ENCODE measurements around the gene SLC24A3. TPM values are rescaled to one million over a fixed set of nuclear protein-coding genes. Genes with fewer than 3 reads are reported as not detected.

SLC24A3 gene
- total and polyA plus RNA-seq, 11 donors, result 0.26 to 3.9 (median 0.77) TPM

- no peak for TF ChIP-seq POLR2A (IDR thresholded peaks at IDR 0.05)
- TF ChIP-seq, protein P1, sequence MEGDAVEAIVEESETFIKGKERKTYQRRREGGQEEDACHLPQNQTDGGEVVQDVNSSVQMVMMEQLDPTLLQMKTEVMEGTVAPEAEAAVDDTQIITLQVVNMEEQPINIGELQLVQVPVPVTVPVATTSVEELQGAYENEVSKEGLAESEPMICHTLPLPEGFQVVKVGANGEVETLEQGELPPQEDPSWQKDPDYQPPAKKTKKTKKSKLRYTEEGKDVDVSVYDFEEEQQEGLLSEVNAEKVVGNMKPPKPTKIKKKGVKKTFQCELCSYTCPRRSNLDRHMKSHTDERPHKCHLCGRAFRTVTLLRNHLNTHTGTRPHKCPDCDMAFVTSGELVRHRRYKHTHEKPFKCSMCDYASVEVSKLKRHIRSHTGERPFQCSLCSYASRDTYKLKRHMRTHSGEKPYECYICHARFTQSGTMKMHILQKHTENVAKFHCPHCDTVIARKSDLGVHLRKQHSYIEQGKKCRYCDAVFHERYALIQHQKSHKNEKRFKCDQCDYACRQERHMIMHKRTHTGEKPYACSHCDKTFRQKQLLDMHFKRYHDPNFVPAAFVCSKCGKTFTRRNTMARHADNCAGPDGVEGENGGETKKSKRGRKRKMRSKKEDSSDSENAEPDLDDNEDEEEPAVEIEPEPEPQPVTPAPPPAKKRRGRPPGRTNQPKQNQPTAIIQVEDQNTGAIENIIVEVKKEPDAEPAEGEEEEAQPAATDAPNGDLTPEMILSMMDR (IDR thresholded peaks at IDR 0.05), result no peak
- H3K4me3 ChIP-seq, result no peak overlapping the region
- H3K4me1 ChIP-seq, result no peaks in the 10 kb centered on the region
- peaks cover 0 to 8% (median 0%) of the 10 kb centered on the region in 9 donors for H3K27me3 ChIP-seq
- no peak overlapping the region for H3K27ac ChIP-seq
- no peaks in the 10 kb centered on the region for H3K36me3 ChIP-seq
- intact Hi-C loops (cut with DNase I), result loop anchor here in 1 of 10 donors (10.0 kb wide), 1 partner anchor 749 kb away; no protein-coding TSS in a partner anchor
- WGBS, 4 donors, result 56 to 63% (median 60%) methylated on average over 6 of the region's 6 CpGs
- H3K9me3 ChIP-seq, result peaks cover 0 to 14% (median 0%) of the 10 kb centered on the region in 12 donors
- DNase-seq (no peak), ATAC-seq (peak in 1 of 4 donors; percentile 55)
Measured at GRCh38 chr20:19653327-19653726, 440.9 kb downstream of the SLC24A3 start.

- Histone ChIP-seq H3K4me1 (no peaks in the 10 kb centered on the region), H3K27ac (no peak overlapping the region), H3K9me3 (peaks cover 0 to 13% (median 0%) of the 10 kb centered on the region in 12 donors), H3K27me3 (peaks cover 0 to 8% (median 0%) of the 10 kb centered on the region in 9 donors), H3K4me3 (no peak overlapping the region), H3K36me3 (no peaks in the 10 kb centered on the region)
- intact Hi-C loops (cut with DNase I), result loop anchor here in 1 of 10 donors (10.0 kb wide), 1 partner anchor 750 kb away; no protein-coding TSS in a partner anchor
- ATAC-seq (no peak), DNase-seq (no peak)
- 89 to 94% (median 91%) methylated on average over 8 of the region's 8 CpGs for WGBS, 4 donors
- TF ChIP-seq, protein P1 (IDR thresholded peaks at IDR 0.05), result no peak
- no peak for TF ChIP-seq POLR2A (IDR thresholded peaks at IDR 0.05)
Measured at GRCh38 chr20:19654921-19655320, 442.5 kb downstream of the SLC24A3 start.

- Histone ChIP-seq H3K27ac (no peak overlapping the region), H3K4me3 (peak overlapping the region in 1 of 12 donors; percentile 17), H3K27me3 (peaks cover 0 to 23% (median 0%) of the 10 kb centered on the region in 9 donors), H3K9me3 (no peaks in the 10 kb centered on the region), H3K4me1 (peaks cover 0 to 9% (median 1%) of the 10 kb centered on the region in 12 donors), H3K36me3 (no peaks in the 10 kb centered on the region)
- WGBS, 4 donors, result 82 to 89% (median 86%) methylated on average over 15 of the region's 15 CpGs
- DNase-seq, result no peak
- ATAC-seq, result no peak
- intact Hi-C loops (cut with DNase I), result loop anchor here in 2 of 10 donors (2.0 to 10.0 kb wide), 2 partner anchors 31 to 753 kb away; no protein-coding TSS in a partner anchor
- TF ChIP-seq POLR2A (IDR thresholded peaks at IDR 0.05), result no peak
- TF ChIP-seq, protein P1 (IDR thresholded peaks at IDR 0.05), result no peak
Measured at GRCh38 chr20:19658137-19658536, 445.7 kb downstream of the SLC24A3 start.

DNA sequence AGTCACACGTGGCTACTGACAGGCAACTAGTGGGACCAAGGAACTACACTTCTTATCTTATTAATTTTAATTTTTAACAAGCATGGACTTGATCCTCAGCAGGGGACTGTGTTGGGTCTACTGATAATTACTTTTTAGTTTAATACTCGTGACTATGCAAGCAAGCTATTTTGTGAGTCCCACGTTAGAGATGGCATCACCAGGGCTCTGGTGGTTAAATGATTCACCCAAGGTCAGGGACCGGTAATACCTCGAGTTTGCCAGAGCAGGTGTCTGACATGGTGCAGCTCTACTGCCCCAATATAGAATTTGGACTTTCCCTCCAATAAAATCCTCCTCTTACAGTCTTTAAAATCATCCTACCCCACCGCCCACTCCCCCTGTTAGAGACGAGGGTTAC is 447.0 kb downstream of the SLC24A3 start:
- H3K9me3 ChIP-seq, result no peaks in the 10 kb centered on the region
- peaks cover 0 to 9% (median 1%) of the 10 kb centered on the region in 12 donors for H3K4me1 ChIP-seq
- no peak for DNase-seq
- no peaks in the 10 kb centered on the region for H3K36me3 ChIP-seq
- H3K27ac ChIP-seq, result no peak overlapping the region
- no peak for ATAC-seq
- 72 to 86% (median 76%) methylated on average over 7 of the region's 7 CpGs for WGBS, 4 donors
- TF ChIP-seq, protein P1 (IDR thresholded peaks at IDR 0.05), result no peak
- TF ChIP-seq POLR2A (IDR thresholded peaks at IDR 0.05), result no peak
- peaks cover 0 to 25% (median 0%) of the 10 kb centered on the region in 9 donors for H3K27me3 ChIP-seq
- intact Hi-C loops (cut with DNase I), result loop anchor here in 2 of 10 donors (2.0 to 10.0 kb wide), 2 partner anchors 33 to 755 kb away; no protein-coding TSS in a partner anchor
- no peak overlapping the region for H3K4me3 ChIP-seq

All from heart left ventricle (tissue), 16 donors.